ENCODE data around the gene TPP2. TPM values are rescaled to one million over a fixed set of nuclear protein-coding genes. Genes with fewer than 3 reads are reported as not detected.

Gene TPP2
- total and polyA plus RNA-seq, 3 donors from 2014 or later: 86.2 to 171 (median 112) TPM

GRCh38 chr13:102667911-102668310 is 71.1 kb downstream of the TPP2 start:
- Histone ChIP-seq H3K27me3 (no peaks in the 10 kb centered on the region), H3K4me3 (no peak overlapping the region), H3K4me1 (no peaks in the 10 kb centered on the region), H3K36me3 (ENCODE audit: low read depth, missing control alignments) (no peaks in the 10 kb centered on the region), H3K27ac (no peak overlapping the region), H3K9me3 (no peaks in the 10 kb centered on the region)
- no peak for DNase-seq
- intact Hi-C loops (cut with DNase I; ENCODE audit: low total_unique reads): no loop called here
- WGBS, 2 donors: 97 to 98% methylated on average over 4 of the region's 4 CpGs
- TF ChIP-seq, protein P1, sequence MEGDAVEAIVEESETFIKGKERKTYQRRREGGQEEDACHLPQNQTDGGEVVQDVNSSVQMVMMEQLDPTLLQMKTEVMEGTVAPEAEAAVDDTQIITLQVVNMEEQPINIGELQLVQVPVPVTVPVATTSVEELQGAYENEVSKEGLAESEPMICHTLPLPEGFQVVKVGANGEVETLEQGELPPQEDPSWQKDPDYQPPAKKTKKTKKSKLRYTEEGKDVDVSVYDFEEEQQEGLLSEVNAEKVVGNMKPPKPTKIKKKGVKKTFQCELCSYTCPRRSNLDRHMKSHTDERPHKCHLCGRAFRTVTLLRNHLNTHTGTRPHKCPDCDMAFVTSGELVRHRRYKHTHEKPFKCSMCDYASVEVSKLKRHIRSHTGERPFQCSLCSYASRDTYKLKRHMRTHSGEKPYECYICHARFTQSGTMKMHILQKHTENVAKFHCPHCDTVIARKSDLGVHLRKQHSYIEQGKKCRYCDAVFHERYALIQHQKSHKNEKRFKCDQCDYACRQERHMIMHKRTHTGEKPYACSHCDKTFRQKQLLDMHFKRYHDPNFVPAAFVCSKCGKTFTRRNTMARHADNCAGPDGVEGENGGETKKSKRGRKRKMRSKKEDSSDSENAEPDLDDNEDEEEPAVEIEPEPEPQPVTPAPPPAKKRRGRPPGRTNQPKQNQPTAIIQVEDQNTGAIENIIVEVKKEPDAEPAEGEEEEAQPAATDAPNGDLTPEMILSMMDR (IDR thresholded peaks at IDR 0.05): no peak
- TF ChIP-seq POLR2A (IDR thresholded peaks at IDR 0.05): no peak

DNA sequence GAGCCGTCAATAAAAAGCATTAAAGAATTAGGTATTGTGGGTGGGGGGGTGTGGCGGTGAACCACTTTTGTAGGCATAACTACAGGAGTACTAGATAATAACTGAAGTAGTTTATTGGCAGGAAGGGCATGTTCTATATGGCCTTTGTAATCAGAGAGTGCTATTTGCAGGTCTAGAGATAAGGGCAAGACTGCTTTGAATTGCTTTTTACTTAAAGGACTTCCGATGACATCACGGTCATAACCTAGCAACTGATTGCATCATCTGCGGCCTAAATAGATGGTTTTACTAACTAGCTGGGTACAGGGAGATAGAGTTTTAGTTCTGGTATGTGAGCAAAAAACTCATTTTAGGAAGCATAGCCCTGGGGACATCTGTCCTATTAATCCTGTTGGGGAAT is 73.3 kb downstream of the TPP2 start:
- WGBS, 2 donors: 81 to 86% methylated on average over 5 of the region's 5 CpGs
- intact Hi-C loops (cut with DNase I; ENCODE audit: low total_unique reads): no loop called here
- Histone ChIP-seq H3K4me1 (no peaks in the 10 kb centered on the region), H3K27me3 (no peaks in the 10 kb centered on the region), H3K36me3 (ENCODE audit: low read depth, missing control alignments) (no peaks in the 10 kb centered on the region), H3K4me3 (no peak overlapping the region), H3K9me3 (no peaks in the 10 kb centered on the region), H3K27ac (no peak overlapping the region)
- no peak for TF ChIP-seq POLR2A (IDR thresholded peaks at IDR 0.05)
- TF ChIP-seq, protein P1 (IDR thresholded peaks at IDR 0.05): no peak
- no peak for DNase-seq

- WGBS, 2 donors: 89 to 94% methylated on average over 3 of the region's 3 CpGs
- Histone ChIP-seq H3K9me3 (no peaks in the 10 kb centered on the region), H3K27me3 (no peaks in the 10 kb centered on the region), H3K4me1 (no peaks in the 10 kb centered on the region), H3K27ac (no peak overlapping the region), H3K36me3 (ENCODE audit: low read depth, missing control alignments) (no peaks in the 10 kb centered on the region), H3K4me3 (no peak overlapping the region)
- TF ChIP-seq, protein P1 (IDR thresholded peaks at IDR 0.05): no peak
- TF ChIP-seq POLR2A (IDR thresholded peaks at IDR 0.05): no peak
- intact Hi-C loops (cut with DNase I; ENCODE audit: low total_unique reads): no loop called here
- no peak for DNase-seq
Measured at GRCh38 chr13:102675115-102675514, 78.3 kb downstream of the TPP2 start.

DNA sequence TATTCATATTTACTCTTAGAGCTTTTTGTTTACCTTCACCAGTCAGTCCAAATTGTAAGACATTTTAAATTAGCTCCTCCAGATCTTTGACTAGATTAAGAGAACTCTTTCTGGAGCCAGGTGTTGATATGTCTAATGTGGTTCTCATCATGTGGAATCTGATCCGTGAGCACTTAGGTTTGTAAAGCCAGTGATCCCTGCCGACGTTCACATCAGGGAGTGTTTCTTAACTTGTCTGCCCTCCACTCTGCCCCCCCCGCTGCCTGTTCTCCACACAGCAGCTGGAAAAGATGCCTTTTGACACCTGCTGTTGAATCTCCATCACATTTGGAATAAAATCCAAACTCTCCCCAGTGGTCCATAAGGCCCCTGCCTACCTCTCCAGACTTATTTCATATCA is 80.3 kb downstream of the TPP2 start:
- intact Hi-C loops (cut with DNase I; ENCODE audit: low total_unique reads): no loop called here
- TF ChIP-seq, protein P1 (IDR thresholded peaks at IDR 0.05): no peak
- TF ChIP-seq POLR2A (IDR thresholded peaks at IDR 0.05): no peak
- no peak for DNase-seq
- no peaks in the 10 kb centered on the region for H3K27me3 ChIP-seq
- H3K9me3 ChIP-seq: no peaks in the 10 kb centered on the region
- no peaks in the 10 kb centered on the region for H3K36me3 ChIP-seq (ENCODE audit: low read depth, missing control alignments)
- H3K4me3 ChIP-seq: no peak overlapping the region
- WGBS, 2 donors: 90 to 94% methylated on average over 4 of the region's 4 CpGs
- no peaks in the 10 kb centered on the region for H3K4me1 ChIP-seq
- H3K27ac ChIP-seq: no peak overlapping the region

DNA sequence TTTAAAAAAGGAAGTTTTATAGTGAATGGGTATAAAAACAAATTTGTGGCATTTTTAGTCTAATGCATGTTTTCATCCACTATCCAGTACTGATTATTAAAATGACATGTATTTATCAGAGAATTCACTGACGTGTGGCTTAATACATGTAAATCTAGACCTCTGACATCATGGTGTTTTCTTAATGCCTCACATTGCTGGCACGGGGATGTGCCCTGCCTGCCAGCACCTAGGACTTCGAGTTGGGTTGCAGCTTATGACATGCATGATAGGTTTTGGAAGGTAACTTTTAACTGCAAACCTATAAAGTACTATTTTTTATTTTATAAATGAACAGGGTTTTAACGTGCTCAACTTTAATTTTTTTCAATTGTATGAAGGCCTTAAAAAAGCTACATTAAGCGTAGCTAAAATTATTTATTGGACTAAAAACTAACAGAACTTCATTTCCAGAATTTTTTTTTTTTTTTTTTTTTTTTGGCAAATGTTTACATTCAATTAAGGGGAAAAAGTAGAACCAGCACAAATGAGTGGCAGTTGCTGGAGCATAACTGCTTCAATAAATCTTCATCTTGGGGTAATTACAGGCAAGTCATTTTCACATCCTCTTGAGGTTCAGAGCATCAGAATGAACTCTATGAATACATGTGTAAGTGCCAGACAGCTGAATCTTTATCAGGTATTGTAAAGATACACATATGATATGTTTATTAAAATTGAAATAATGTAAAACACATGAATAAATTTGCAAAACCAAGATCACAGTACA is 81.7 kb downstream of the TPP2 start:
- no peak overlapping the region for H3K4me3 ChIP-seq
- H3K36me3 ChIP-seq (ENCODE audit: low read depth, missing control alignments): no peaks in the 10 kb centered on the region
- TF ChIP-seq, protein P1 (IDR thresholded peaks at IDR 0.05): no peak
- no peak for TF ChIP-seq POLR2A (IDR thresholded peaks at IDR 0.05)
- no peak for DNase-seq
- no peak overlapping the region for H3K27ac ChIP-seq
- WGBS, 2 donors: 88 to 90% methylated on average over 5 of the region's 5 CpGs
- H3K27me3 ChIP-seq: no peaks in the 10 kb centered on the region
- H3K9me3 ChIP-seq: no peaks in the 10 kb centered on the region
- intact Hi-C loops (cut with DNase I; ENCODE audit: low total_unique reads): no loop called here
- no peaks in the 10 kb centered on the region for H3K4me1 ChIP-seq

Measured in testis (tissue), 3 donors.